Neural cell (in vitro differentiated cells): ENCODE data around the gene DNER.

Experiments used
- CTCF ChIP-seq: fragments of 450-650 bp; IDR thresholded peaks from 2 replicates; pipeline ENCODE4 v1.5.1; 2014; ENCODE audit warnings: antibody characterized with exemption, mild to moderate bottlenecking, moderate library complexity; ENCODE audit not compliant: poor library complexity, severe bottlenecking
- EP300 ChIP-seq: fragments of 450-650 bp; conservative IDR thresholded peaks from 2 replicates; pipeline ENCODE4 v1.6.1; 2014; ENCODE audit warnings: antibody characterized with exemption, mild to moderate bottlenecking, moderate library complexity; ENCODE audit not compliant: poor library complexity, severe bottlenecking
- EZH2 ChIP-seq: fragments of 200-600, 300-800 bp; shearing (Covaris generic), sonication (generic); IDR thresholded peaks from 2 replicates; pipeline ENCODE4 v1.6.1; 2014; ENCODE audit warnings: antibody characterized with exemption, low read length, borderline replicate concordance, mild to moderate bottlenecking; ENCODE audit not compliant: insufficient read depth, poor library complexity, severe bottlenecking
- POLR2AphosphoS5 ChIP-seq: IDR thresholded peaks from 2 replicates; pipeline ENCODE4 v1.6.1; 2012
- RAD21 ChIP-seq: fragments of 450-650 bp; conservative IDR thresholded peaks from 2 replicates; pipeline ENCODE4 v1.6.1; 2014; ENCODE audit warnings: antibody characterized with exemption, mild to moderate bottlenecking, moderate library complexity
- REST ChIP-seq: IDR thresholded peaks from 2 replicates; pipeline ENCODE4 v1.6.1; 2012; ENCODE audit warnings: borderline replicate concordance
- SMC3 ChIP-seq: fragments of 450-650 bp; conservative IDR thresholded peaks from 2 replicates; pipeline ENCODE4 v1.6.1; 2014; ENCODE audit warnings: antibody characterized with exemption, mild to moderate bottlenecking, moderate library complexity; ENCODE audit not compliant: poor library complexity
- TAF1 ChIP-seq: IDR thresholded peaks from 2 replicates; pipeline ENCODE4 v1.6.1; 2012; ENCODE audit warnings: low read depth

GRCh38 chr2:229674830-229675530 lies 39.4 kb downstream of the DNER start:
- TF ChIP-seq POLR2AphosphoS5 (no peak), EZH2 (no peak), EP300 (no peak), CTCF (no peak), SMC3 (no peak), REST (no peak), RAD21 (no peak), TAF1 (no peak)
